Measurements from ENCODE around the gene ACAP1. TPM values are rescaled to one million over a fixed set of nuclear protein-coding genes. Genes with fewer than 3 reads are reported as not detected.

Gene ACAP1
- total RNA-seq, 2 donors from 2014 or later = 4.1 to 9.0 TPM

DNA sequence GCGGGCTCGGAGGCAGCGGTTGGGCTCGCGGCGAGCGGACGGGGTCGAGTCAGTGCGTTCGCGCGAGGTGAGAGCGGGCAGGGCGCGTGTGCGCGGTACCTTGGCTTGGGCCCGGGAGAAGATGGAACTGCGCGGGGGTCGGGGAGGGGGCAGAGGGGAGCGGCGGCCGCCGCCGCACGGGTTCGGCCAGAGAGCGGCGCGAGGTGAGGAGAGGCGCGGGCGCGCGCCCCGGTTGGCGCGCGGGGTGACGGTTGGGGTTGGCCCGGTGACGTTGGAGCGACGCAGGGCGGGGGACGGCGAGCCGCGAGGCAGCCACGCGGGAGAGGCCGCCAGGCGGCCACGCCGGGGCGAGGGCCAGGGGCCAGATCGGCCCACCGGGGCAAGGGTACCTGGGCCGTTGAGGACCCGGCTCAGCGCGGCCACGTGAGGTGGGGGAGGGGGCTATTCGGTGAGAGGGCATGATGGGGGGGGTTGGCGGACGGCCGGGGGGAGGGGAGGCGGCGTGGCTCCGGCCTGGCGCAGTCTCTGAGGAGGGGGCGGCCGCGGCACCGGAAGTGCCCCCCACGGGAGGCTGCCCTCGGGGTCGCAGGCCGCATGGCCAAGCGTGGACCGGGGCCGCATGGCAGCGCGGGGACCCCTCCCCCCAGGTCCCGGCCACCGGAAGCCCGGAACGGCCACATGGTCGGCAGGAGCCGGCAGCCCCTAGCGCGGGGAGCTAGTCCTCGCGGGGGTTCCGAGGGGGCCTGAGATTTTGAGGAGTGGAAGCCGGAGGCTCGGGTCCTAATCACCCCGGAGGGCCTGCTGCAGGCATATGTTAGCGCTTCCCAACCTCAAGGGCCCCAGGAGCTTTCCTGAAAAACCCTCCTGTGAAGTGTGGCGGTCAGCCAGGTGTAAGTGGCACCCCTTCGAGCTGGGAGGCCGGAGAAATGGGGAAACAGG lies 28.4 kb upstream of the ACAP1 start:
- ATAC-seq (peak; percentile 46), DNase-seq (peak in 1 of 2 donors; percentile 77)
- intact Hi-C loops (cut with DNase I, micrococcal nuclease) = no loop called here

DNA sequence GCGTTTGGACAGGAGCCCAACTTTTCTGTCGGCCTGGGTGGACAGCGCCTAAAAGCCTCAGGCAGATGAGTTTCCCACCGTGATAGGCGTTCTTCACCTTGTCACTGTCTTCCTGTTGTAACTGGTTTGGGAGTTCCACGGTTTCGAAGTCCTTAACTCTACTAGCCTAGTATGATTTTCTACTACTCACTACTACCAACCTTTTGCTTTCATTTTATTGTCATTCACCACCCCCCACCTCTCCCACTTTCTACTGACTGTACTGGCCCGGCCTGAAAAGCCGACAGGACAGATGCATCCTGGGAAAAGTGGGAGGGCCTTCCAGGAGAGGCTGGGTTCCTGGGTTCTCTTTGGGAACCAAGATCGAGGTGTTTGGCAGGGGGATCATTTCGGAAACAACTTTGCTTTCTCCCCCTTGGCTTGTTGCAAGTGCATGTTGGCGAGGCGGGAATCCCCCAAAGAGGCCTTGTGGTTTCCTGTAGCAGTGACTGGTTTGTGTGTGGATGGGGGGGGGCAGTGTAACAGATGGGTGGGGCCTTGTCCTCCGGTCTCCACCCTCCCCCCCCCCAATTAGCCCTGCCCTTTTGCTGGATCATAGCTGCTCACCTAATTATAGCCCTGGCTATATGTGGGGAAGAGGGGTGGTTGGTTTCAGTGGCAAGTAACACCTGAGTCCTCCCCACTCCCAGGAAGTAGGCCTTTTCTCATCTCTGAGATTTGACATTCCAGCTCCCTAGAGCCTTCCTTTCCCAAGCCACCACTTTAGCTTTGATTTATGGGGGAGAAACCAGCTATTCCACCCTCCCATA lies 27.5 kb upstream of the ACAP1 start:
- DNase-seq (peak; percentile 81 to 89), ATAC-seq (peak; percentile 50)
- intact Hi-C loops (cut with DNase I, micrococcal nuclease) = no loop called here

DNA sequence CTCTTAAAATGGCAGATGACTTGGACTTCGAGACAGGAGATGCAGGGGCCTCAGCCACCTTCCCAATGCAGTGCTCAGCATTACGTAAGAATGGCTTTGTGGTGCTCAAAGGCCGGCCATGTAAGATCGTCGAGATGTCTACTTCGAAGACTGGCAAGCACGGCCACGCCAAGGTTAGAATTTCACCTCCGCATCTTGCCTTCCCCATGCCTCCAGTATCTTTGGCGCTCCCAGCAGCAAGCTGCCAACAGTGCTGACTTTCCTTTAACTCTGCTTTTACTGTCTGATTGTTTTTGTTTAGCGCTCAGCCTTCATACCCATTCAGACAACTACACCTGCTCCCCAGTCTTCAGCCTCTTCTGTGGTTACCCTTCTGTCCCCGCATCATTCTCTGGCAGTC lies 26.7 kb upstream of the ACAP1 start:
- DNase-seq (no peak), ATAC-seq (no peak)
- intact Hi-C loops (cut with DNase I, micrococcal nuclease) = no loop called here

DNA sequence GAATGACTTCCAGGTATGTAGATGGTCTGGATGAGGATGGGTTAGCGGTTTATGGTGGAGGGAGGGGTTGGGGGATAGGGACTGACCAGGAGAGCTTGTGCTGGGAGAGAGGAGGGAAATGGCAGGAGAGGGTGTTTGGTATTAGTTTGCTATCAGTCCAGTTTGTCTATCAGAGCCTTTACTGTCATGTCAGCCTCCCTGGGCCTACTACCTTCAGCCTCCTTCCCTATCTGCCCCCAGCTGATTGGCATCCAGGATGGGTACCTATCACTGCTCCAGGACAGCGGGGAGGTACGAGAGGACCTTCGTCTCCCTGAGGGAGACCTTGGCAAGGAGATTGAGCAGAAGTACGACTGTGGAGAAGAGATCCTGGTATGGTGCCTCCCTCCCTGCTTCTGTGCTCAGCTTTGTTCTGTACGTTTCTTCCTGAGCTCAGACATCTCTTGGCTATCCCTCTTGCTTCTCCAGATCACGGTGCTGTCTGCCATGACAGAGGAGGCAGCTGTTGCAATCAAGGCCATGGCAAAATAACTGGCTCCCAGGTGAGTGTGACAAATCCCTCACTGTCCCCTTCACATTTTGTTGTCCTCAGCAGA lies 25.1 kb upstream of the ACAP1 start:
- DNase-seq (no peak), ATAC-seq (no peak)
- intact Hi-C loops (cut with DNase I, micrococcal nuclease) = no loop called here

DNA sequence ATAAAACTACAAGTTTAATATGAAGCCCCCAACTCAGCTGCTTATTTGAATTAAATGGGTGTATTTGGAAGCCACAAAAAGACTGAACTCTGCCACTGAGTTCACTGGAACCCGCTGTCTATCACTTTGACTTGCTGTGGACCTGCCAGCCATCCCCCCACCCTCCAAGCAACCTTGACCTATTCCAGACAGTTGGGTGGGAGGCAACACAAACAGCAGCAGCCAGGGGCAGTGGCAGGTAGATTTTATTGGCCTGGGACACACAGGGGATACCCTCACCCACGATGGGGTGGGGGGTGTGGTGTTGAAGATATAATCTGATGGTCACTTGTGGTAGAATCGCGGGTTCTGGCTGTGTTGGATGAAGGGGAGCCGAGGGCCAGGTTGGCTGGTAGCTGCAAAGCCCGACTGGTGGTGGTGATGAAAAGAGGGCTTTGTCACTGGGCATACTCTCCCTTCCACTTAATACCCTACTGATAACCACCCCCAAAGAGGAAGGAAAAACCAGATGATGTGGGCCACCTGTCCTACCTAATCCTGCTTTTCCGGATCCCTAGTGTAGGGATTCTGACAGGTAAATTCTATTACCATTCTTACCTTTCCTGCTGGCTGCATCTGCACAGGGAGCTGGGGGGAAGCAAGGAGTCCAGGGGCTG lies 23.8 kb upstream of the ACAP1 start:
- no peak for DNase-seq
- ATAC-seq = no peak
- intact Hi-C loops (cut with DNase I, micrococcal nuclease) = no loop called here

DNA sequence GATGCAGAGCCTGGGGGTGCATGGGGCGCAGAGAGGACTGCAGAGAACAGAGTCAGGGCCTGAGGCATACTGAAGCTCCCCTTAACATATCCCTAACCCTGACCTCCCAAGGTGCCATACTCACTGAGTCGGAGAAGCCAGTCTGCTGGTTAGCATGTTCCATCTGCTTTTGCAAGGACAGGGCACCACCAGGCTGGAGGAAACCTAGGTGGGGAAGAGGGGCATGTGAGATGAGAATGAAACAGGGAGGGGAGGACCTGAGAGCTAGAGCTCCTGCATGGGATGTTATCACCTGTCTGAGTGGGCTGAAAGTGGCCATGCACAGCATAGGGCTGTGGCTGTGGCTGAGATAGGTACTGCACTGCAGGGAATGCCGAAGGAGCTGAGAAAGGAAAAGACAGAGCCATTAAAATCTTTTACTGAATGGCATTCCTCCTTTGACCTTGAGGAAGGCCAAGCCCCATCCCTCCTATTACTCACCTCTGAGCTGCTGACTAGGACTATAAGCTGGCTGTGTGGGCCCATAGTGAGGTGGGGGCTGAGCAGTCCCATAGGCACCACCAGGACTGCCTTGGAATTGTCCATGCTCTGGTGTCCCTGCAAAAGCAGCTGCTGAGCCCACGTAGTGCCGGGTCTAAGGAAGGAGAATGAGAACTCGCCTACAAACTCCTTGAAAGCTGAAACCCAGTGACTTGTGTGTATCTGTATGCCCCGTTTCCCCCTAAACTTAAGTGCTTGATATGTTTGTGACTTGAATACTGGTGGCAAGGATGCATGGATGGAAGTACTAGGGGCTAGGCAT lies 23.0 kb upstream of the ACAP1 start:
- intact Hi-C loops (cut with DNase I, micrococcal nuclease) = no loop called here

DNA sequence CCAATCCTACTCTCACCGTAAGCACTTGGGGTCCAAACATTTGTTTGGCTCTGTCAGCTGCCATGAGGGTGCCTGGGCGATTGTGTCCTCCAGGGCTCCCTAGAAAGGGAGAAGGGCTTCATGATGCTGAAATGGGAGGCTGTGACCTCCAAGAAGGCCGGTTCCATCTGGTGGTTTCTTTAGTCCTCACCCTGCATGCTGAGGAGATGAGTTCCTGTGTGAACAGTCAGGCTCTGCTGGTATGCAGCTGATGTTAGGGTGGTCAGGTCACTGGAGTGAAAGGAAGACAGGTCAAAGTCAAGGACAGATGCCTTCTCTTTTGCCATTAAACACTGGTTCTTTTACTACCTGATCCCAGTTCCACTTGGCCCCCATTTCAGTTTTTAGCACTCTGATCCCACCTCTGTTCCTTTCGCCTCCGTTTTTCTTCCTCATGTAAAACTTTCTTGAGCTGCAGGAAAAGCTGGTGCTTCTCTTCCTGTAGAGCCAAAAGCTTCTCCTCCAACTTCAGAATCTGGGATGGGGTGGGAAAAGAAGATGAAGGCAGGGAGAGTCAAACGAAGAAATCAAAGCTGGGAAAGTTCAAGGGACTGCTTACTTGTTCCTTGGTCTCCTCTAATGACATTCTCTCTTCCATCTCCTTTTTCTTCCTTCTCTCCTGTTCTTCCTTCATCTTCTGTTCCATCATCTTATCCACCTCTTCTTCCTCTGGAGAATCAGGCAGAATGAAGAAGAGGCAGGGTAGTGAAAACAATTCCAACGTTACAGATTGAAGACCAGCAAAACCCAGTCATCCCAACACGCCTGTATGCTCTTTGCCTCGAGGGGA lies 22.2 kb upstream of the ACAP1 start:
- no peak for DNase-seq
- ATAC-seq = no peak
- intact Hi-C loops (cut with DNase I, micrococcal nuclease) = no loop called here

More for the DNA sequence above, 23.0 kb upstream of the ACAP1 start:
- DNase-seq (no peak), ATAC-seq (no peak)

DNA sequence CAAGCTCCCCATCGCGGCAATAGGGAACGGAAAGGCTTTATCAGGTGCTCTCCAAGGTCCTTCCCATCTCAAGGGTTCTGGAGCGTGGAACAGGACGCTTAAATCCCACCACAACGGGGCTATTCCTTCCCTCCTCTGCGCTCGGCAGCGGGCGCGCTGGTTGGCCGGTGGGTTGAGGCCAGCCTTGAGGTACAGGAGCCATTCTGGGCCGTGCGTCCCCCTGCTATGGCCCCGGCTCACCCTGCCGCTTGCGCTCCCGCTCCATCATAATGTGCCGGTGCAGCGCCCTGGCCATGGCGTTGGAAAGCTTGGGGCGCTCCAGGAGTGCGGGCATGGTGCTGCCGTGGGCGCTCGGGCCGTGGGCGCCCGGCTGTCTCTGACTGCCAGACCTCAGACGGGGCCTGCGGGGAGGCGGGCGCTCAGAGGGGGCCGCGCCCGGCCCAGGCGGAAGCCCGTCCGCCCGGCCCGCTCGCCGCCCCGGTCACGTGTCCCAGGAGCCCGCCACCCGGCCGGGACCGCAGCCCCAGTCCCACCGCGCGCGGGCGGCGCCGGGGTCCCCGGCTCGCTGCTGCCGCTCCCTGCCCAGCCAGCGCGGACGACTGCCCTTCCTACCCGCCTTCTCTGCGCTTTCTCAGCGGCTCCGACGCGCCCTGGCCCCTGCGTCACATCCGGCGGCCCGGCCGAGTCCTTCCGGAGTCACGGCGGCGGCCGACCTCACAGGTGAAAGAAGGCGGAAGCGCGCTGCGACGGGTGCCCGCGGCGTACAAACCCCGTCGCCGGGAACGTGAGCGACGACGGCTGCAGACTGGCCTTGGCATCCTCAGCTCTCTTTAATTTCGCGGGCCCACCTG lies 21.4 kb upstream of the ACAP1 start, which contains the start of gene GPS2:
GPS2 (minus strand) TSS at position 642 of the 851 bp plus-strand sequence; CDS start at position 334, 308 bp downstream.
- intact Hi-C loops (cut with DNase I, micrococcal nuclease) = no loop called here
- ATAC-seq (peak; percentile 90), DNase-seq (peak; percentile 92 to 97)

DNA sequence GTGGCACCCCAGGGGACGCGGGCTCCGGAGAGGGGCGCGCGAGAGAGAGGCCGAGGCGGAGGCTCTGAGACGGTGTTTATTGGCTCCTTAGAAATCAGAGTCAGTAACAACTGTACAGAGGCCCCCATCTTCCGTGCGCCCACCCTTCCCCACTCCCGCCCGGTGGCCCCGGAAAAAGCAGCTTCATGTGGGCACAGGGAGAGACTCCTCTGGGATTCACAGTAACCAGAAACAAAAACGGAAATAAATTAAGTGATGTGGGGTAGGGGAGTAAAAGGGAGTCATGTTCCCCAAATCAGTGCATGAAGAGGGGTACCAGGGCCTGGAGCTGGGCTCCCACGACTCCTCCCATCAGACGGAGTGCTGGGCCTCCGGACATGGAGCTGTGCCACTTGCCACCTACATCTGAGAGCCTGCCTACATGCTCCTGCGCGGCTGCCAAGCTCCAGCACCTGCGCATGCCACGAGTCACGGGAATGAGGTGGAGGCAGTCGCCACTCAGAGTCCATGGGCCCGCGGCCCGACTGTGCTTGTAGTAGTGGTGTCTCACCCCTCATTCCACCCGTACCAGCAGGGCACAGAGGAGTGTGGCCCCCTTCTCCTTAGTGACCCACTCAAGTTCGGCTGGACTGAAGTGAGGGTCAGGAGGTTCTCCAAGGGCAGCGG lies 20.6 kb upstream of the ACAP1 start:
- DNase-seq (peak in 1 of 2 donors; percentile 32), ATAC-seq (peak; percentile 12)
- intact Hi-C loops (cut with DNase I, micrococcal nuclease) = no loop called here

DNA sequence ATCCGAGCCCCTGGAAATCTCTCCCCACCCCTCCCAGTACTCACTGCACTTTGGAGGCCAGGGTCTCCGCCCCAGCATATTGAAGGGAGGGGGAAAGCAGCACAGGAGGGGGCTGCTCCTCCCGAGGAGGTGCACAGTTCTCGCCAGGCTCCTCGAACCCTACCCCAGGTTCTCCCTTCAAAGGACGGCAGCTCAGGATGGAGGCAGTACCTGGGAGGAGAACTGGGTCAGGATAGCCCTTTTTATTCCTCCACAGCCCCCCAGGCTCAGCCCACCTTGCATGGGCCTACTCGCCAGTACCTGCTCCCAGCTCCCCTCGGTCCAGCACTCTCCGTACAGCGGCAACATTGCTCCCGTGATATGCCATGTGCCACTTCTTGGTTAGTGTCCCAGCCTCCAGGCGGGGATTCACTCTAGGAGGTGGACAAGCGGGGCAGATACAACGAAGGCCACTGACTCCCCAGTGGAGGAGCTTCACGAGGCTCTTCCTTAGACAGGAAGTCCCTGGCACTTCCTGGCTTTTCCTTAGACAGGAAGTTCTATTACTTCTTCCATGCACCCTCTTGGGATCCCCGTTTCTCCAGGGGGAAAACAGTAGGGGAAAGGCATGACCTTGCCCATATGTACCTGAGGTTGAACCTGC lies 19.0 kb upstream of the ACAP1 start:
- ATAC-seq (no peak), DNase-seq (no peak)
- intact Hi-C loops (cut with DNase I, micrococcal nuclease) = no loop called here

DNA sequence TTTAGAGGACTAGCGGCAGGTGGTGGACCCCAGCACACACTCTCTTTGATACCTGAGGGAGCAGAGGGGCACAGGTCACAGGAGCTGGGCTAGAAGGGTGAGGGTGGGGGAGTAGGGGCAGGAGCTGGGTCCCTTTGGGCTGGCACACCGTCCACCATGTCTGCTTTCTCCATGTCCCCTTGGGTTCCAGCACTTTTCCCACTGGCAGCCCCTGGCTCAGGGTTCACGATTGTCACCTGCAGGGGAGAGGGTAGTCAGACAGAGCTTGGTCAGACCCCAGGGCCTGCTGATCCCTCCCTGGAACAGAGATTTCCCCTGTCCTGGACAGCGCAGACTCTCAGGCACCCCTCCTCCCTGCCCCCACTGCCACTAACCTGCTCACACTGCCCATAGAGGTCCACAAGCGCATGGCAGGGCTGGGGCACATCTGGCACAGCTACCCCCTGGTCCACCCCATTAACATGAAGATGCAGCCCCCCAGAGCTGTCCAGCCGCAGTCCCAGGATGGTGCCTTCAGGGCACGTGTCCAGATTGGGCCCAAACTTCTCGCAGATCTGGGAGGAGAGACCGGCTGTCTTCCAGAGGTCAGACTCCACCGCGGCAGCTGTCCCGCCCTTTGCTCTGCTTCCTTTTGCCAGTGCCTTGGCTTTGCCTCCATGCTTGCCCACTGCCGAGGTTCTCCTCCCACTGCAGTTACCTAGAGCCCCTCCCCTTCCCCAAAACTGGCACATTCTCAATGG lies 18.0 kb upstream of the ACAP1 start:
- ATAC-seq = no peak
- intact Hi-C loops (cut with DNase I, micrococcal nuclease) = no loop called here
- DNase-seq = no peak

DNA sequence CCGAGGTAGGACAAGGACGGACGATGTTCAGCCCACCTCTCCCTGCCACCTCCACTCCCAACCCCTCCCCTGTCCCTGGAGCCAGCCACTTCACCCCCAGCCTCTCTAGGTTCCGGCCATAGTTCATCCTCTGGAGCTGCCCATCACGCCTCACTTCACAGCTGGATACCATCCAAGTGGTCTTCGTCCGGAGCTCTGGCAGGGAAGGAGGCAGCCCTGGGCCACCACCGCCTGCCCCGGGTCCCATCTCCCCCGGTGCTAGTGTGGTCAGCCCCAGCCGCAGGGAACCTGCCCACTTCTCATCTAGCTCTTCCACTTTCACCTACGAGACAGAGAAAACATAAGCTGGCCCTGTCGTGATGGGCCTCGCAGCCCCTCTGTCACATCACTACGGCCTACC lies 14.9 kb upstream of the ACAP1 start:
- DNase-seq (no peak), ATAC-seq (no peak)
- intact Hi-C loops (cut with DNase I, micrococcal nuclease) = no loop called here

DNA sequence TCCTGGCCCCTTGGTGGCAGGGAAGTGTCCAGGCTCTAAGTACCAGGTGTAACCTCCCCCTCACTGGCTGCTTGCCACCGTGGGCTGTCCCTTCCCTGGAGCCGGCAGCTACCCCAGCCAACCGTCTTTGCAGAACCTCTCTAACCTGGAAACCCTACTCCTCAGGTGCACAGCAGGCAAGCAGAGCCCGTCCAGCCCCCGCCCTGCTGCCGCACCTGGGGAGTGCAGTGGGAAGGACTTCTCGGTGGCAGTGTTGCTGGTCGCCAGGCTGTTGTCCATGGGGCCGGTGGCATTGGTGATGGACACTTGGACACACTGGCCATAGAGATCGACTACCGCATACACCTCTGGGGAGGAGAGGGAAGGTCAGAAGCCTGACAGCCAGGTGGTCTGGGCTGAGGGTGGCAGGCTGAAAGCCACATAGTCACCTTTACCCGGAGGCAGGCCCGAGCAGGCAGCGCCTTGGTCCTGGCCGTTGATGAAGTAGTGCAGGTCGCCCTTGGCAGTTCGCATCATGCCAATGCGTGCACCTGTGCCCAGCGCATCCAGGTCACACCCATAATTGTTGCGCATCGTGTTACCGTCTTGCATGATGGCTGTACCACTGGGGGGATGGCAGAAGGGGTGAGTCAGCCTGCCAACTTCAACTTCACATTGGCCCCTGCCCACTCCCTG lies 13.7 kb upstream of the ACAP1 start:
- no peak for ATAC-seq
- intact Hi-C loops (cut with DNase I, micrococcal nuclease) = no loop called here
- no peak for DNase-seq

DNA sequence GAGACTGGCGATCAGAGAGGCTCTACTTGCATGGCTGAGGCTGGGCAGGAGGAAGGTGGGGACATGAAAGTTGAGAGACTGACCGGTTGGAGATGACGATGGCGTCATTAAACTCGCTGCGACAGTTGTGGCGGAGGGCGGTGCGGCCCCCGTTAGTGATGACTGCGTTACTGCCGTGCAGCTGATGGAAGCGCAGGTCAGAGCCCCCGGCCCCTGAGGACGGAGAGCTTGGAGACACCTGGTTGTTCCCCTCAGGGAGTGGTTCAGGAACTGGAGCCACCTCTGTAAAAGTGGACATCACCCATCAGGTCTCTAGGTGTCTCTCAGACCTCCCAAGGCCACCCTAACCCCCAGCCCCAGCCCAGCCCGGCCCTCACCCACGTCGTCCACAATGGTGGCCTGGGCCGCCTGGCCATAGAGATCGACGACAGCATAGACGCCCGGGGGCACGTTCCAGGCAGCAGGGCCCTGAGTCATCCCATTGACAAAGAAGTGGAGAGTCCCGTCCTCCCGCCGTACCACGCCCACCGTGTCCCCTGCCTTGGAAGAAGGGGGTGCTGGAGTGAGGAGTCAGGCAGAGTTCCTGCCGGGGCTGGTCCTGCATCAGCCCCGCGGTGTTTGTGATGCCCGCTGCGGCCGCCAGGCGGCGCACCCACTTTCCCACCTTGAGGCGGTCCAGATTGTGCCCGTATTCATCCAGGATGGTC lies 12.4 kb upstream of the ACAP1 start:
- DNase-seq = peak in 1 of 2 donors; percentile 71
- ATAC-seq = peak; percentile 43
- intact Hi-C loops (cut with DNase I, micrococcal nuclease) = no loop called here
